ENCODE results near the gene DENND1C.
A peak's percentile ranks its signal among the peaks of the same experiment; 100 is the strongest.
"Not testable (repeated sequence)": the region's sequence is repeated elsewhere in the genome, so short reads cannot be mapped to it uniquely, and the experiment has no call there.

Gene DENND1C

DNA sequence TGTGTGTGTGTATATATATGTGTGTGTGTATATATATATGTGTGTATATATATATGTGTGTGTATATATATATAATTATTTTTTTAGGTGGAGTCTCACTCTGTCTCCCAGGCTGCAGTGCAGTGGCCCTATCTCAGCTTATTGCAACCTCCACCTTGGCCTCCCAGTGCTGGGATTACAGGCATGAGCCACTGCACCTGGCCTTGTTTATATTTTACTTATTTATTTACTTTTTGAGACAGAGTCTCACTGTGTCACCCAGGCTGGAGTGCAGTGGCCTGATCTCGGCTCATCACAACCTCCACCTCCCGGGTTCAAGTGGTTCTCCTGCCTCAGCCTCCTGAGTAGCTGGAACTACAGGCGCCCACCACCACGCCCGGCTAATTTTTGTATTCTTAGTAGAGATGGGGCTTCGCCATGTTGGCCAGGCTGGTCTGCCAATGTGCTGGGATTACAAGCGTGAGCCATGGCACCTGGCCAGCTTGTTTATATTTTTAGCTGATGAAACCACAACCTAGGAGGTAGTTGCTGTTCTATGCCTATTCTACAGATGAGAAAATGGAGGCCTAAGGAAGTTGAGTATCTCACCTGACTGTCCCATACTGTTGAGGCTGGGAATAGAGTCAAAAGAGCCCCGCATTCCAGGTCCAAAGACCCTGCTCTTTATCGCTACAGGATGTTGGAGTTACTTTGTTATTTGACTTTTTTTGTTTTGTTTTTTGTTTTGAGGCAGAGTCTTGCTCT, 26.6 kb upstream of the DENND1C start:
- not testable (repeated sequence) for DNase-seq

GRCh38 chr19:6503407-6504201, 22.0 kb upstream of the DENND1C start:
- DNase-seq: no peak

- DNase-seq: peak in 1 of 2 experiments; percentile 17
Observed at GRCh38 chr19:6501740-6502648, 20.4 kb upstream of the DENND1C start, which contains the start of gene TUBB4A. Gene TUBB4A (minus strand): TSS chr19:6502309. CDS start chr19:6502212, 97 bp downstream.

DNA sequence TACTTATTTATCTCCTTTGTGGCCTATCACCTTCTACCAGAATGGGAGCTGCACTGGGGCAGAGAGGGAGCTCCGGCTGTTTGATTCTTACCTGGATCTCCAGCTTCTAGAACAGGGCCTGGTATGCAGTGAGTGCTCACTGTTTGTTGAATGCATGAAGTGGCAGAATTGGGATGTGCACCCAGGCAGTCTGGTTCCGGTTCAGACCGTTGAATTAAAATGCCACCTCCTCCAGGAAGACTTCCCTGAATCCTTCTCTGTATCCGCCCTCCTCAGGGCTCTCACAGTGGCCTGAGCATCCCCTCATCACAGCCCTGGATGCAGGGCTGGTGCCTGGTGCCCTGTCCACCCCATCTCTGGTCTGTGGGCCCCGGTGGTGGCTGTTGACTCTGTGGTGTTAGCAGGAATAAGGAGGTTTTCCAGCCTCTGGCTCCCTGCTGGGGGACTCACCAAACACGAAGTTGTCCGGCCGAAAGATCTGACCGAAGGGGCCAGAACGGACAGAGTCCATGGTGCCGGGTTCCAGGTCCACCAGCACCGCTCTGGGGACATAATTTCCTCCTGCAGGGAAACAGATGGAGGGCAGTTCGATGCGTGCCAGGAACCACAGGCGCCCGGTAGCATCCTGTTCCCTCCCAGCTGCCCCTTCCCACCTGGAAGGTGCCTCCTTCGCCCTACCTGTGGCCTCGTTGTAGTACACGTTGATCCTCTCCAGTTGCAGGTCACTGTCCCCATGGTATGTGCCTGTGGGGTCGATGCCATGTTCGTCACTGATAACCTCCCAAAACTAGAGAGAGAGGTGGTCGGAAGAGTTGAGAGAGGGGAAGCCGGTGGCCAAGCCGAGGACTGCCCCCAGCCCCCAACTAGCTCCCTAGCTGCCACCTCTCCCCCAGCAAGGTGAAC, 19.5 kb upstream of the DENND1C start:
- DNase-seq: no peak

DNA sequence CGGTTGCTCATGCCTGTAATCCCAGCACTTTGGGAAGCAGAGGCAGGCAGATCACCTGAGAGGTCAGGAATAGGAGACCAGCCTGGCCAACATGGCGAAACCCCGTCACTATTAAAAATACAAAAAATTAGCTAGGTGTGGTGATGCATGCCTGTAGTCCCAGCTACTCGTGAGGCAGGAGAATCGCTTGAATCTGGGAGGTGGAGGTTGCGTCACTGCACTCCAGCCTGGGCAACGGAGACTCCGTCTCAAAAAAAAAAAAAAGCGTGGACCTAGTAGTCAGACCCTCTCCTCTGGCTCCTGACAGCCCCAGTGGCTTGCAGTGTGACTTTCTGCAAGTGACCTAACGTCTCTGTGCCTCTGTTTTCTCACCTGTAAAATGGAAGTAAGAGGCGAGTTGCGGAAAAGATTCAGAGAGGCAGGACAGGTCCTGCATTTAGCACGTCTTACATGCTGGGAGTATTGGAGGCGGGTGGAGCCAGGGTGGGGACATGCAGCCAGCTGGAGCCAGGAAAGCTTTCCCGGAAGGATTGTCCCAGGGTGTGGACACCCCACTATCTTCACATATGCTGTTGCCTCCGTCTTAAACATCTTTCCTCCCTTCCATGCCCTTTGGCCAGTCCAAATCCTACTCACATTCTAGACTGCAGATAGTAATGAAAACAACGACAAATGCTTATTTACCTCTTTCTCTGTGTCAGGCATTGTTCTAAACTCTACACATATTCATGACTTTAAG, 17.6 kb upstream of the DENND1C start:
- no peak for DNase-seq

- peak; percentile 70 to 77 for DNase-seq
Observed at GRCh38 chr19:6498294-6499036, 16.9 kb upstream of the DENND1C start.

DNA sequence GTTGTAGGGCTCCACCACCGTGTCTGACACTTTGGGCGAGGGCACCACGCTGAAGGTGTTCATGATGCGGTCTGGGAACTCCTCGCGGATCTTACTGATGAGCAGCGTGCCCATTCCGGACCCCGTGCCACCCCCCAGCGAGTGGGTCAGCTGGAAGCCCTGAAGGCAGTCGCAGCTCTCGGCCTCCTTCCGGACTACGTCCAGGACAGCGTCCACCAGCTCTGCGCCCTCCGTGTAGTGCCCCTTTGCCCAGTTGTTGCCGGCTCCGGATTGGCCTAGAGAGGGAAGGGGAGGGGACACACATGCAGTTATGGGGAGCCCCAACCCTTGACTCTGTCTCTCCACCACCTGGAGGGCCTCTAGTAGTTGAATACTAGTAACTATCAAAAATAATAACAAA, 14.4 kb upstream of the DENND1C start:
- DNase-seq: no peak

DNA sequence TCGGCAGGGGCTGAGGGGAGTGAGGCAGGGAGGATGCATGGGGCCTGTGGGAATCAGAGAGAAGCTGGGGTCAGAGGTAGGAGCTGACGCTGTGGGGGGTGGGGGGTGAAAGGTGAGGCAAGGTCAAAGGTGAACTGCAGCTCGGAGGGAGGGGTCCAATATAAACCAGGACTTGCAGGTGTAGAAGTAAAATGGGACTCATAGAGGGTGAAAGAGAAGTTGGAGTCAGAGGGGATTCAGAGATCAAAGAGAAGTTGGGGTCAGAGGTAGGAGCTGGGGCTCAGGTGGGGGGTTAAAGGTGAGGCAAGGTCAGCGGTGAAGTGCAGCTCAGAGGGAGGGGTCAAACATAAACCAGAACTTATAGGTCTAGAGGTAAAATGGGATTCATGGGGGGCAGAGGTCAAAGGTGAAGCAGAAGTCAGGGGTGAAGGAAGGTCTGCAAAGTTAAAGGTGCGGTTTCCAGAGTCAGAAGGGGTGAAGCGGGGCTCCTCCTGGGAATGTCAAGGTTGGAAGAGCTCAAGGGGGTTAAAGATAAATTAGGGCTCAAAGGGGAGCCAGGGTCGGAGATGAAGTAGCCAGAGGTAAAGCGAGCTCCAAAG, 12.9 kb upstream of the DENND1C start:
- no peak for DNase-seq

DNA sequence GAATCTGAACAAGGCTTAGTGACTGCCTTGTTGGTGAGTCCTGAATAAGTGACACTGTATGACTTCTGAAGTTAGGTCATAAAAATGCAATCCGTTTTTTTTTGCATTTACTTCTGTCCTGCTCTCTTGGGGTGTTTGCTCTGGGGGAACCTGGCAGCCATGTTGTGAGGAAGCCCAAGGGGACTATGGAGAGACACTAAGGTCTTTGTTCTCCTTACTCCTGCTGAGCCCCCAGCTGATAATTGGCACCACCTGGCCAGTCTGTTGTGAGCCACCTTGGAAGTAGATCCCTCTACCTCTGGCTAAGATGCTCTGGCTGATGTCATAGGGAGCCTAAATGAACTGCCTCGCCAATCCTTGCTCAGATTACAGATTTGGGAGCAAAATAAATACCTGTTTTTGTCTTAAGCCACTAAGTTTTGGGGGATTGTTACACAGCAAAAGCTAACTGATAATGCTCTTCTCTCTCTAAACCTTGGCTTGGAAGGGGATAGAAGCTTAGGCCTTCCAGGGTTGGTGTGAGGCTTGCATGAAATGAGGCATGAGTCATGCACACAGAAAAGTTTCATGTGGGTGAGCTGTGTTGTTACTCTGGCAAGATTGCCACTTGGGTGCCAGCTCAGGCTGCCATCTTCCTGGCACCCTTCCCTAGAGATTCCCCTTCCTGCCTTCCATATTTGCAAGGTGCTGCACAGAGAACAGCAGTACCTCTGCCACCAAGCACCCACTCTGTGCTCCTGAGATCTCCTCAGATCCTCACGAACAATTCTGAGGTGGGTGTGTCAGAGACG, 10.4 kb upstream of the DENND1C start:
- DNase-seq: no peak

GRCh38 chr19:6490134-6490533, 8.5 kb upstream of the DENND1C start:
- no peak for DNase-seq

DNA sequence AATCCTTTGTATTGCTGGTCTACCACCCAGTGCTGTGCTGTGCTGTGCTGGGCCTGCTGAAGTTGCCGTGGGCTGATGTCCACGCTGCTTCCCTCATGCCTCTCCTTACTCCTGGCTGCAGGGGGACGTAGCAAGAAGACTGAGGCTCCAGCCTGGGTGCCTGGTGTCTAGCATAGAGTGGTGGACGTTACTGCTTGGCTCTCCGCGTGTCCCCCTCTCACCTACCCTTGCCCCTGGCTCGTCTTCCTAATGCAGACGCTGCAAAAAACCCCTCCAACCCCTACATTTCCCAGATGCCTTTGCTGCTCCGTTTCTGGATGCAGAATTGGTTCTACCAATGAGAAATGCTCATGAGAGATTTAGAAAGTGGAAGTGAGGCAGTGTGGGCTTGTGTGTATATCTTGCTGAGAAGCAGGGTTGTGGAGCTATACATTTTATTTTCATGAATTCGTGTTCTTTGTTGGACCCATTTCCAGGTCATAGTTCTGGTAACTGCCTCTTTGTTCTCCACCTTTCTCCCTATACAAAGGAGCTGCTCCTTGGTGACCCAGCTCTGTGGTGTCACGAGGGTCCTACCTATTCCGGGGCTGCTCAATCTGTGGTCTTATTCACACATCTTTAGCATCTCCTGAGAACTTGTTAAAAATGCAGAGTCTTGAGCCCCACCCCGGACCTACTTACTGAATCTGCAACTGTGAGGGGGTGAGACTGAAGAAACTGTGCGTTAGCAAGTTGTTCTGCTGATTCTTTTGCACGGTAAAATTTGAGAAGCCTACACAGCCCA, 7.9 kb upstream of the DENND1C start:
- DNase-seq: no peak

GRCh38 chr19:6484831-6485230, 3.2 kb upstream of the DENND1C start:
- no peak for DNase-seq

DNA sequence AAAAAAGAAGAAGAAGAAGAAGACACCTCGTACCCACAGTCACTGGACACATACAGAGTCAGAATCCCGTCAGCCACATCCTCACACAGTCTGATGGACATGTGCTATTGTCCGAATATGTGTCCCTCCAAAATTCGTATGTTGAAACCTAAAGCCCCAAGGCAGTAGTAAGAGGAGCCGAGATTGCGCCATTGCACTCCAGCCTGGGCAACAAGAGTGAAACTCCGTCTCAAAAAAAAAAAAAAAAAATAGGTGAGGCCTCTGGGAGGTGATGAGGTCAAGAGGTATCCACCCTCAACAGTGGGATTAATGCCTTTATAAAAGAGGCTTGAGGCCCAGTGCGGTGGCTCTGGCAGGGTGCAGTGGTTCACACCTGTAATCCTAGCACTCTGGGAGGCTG, 2.6 kb upstream of the DENND1C start:
- DNase-seq: no peak

- DNase-seq: no peak
Observed at GRCh38 chr19:6483235-6483634, 1.6 kb upstream of the DENND1C start.

DNA sequence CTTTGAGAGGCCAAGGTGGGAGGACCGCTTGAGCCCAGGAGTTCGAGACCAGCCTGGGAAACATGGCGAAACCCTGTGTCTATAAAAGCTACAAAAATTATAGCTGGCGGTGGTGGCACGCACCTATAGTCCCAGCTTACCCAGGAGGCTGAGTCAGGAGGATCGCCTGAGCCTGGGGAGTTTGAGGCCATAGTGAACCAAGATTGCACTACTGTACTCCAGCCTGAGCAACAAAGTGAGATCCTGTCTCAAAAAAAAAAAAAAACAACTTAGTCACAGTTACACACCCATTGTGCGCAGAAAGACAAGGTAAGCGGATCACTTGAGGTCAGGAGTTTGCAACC, 728 bp upstream of the DENND1C start:
- DNase-seq: no peak

- DNase-seq: no peak
Observed at GRCh38 chr19:6480848-6481415, 655 bp downstream of the DENND1C start.

GRCh38 chr19:6479836-6480398, 1.7 kb downstream of the DENND1C start:
- DNase-seq: no peak

- DNase-seq: no peak
Observed at GRCh38 chr19:6478815-6479214, 2.8 kb downstream of the DENND1C start.

Data from Kasumi-1 (cell line).